Measurements from ENCODE around the gene KIF26B.

GRCh38 chr1:245298781-245299180 is 144.0 kb downstream of the KIF26B start:
- TF ChIP-seq CTCF (conservative IDR thresholded peaks at IDR 0.05; ENCODE audit: low read length) (no peak), EZH2phosphoT487 (IDR thresholded peaks at IDR 0.05; ENCODE audit: borderline replicate concordance, low read depth, low read length) (no peak)

Measured in OCI-LY7 (cell line).